CD4-positive, alpha-beta T cell treated with Interleukin-15 for 1 hour (primary cell): ENCODE results near the gene SSC5D.

Experiments used
- DNase-seq: peaks from one replicate; pipeline ENCODE4 v3.0.0-alpha.2; 2020

SSC5D gene

GRCh38 chr19:55567708-55568328 lies 79.6 kb downstream of the SSC5D start:
- DNase-seq = no peak
